Measurements from ENCODE around the gene EDARADD. TPM values are rescaled to one million over a fixed set of nuclear protein-coding genes. Genes with fewer than 3 reads are reported as not detected.

The EDARADD gene
- total and polyA plus RNA-seq, 2 of the 13 experiments (the other 11 are each of a cell fraction or from before 2014, with no cell fraction given), result 0.03 TPM; not detected in 1

GRCh38 chr1:236417336-236417735, 23.2 kb downstream of the EDARADD start:
- WGBS (ENCODE audit: low lambda C conversion rate), result 87% methylated on average over 3 of the region's 3 CpGs
- H3K27ac ChIP-seq (ENCODE audit: extremely low read length, insufficient read depth, low read length), result no peak overlapping the region

More at GRCh38 chr1:236417336-236417735, 23.2 kb downstream of the EDARADD start:
- H3K9ac ChIP-seq (ENCODE audit: insufficient read depth, low read depth, low read length), result no peak overlapping the region
- no peak for FAIRE-seq
- no peak overlapping the region for H3K4me2 ChIP-seq (ENCODE audit: low read depth, low read length)
- POLR2A ChIA-PET, result no interaction called here
- no peaks in the 10 kb centered on the region for H3K4me1 ChIP-seq (ENCODE audit: insufficient read depth, low read length)
- DNase-seq (ENCODE audit: low spot score), result no peak
- no peaks in the 10 kb centered on the region for H3K27me3 ChIP-seq (ENCODE audit: control insufficient read depth in 1 of 2, insufficient read depth in 2 of 2, low read length in 2 of 2)
- intact Hi-C loops (cut with micrococcal nuclease; ENCODE audit: unreplicated experiment) (no loop called here), in situ Hi-C loops (cut with HindIII; ENCODE audit: extremely low pct_ligation_motif_present, low pct_unique_long_range_greater_than_20kb) (no loop called here)
- no peaks in the 10 kb centered on the region for H3K79me2 ChIP-seq (ENCODE audit: insufficient read depth, low read length)
- H3K36me3 ChIP-seq (replicated peaks in 1 of 2; ENCODE audit: control insufficient read depth in 1 of 2, insufficient read depth in 2 of 2, low read length in 2 of 2), result no peaks in the 10 kb centered on the region
- H4K20me1 ChIP-seq (ENCODE audit: insufficient read depth, low read length), result no peaks in the 10 kb centered on the region
- H2AFZ ChIP-seq (ENCODE audit: low read length), result no peak overlapping the region
- TF ChIP-seq RARG (CRISPR knock-in tag; IDR thresholded peaks at IDR 0.05; ENCODE audit: low read depth) (no peak), ZNF337 (CRISPR knock-in tag; IDR thresholded peaks at IDR 0.05; ENCODE audit: borderline replicate concordance, low read depth) (no peak), ZNF704 (CRISPR knock-in tag; IDR thresholded peaks at IDR 0.05; ENCODE audit: borderline replicate concordance) (no peak), ZFYVE20 (CRISPR knock-in tag; IDR thresholded peaks at IDR 0.05; ENCODE audit: borderline replicate concordance, low read depth) (no peak), CREB1 (IDR thresholded peaks at IDR 0.05) (no peak), CREB1 (CRISPR knock-in tag; IDR thresholded peaks at IDR 0.05) (no peak), EZH2 (conservative IDR thresholded peaks at IDR 0.05; ENCODE audit: low read depth, low read length) (no peak), MAFK (conservative IDR thresholded peaks at IDR 0.05 in 1 of 2, IDR thresholded peaks at IDR 0.05 in 1 of 2; ENCODE audit: low read length in 2 of 2) (no peak), PRDM4 (CRISPR knock-in tag; IDR thresholded peaks at IDR 0.05; ENCODE audit: borderline replicate concordance) (no peak)
- H3K4me3 ChIP-seq (replicated peaks in 1 of 3; ENCODE audit: insufficient read depth in 1 of 3, low read depth in 2 of 3, low read length in 3 of 3), result no peak overlapping the region
- ATAC-seq, result no peak
- CTCF ChIA-PET (ENCODE audit: low intra/inter-chr PET ratio, low total read pairs), result no interaction called here
- no peaks in the 10 kb centered on the region for H3K9me3 ChIP-seq (ENCODE audit: low read length)
- no TSS peak for BruUV-seq (replicated peaks)

Data from HepG2 (cell line).